GM12878 (cell line): ENCODE results near the gene UHRF1. TPM values are rescaled to one million over a fixed set of nuclear protein-coding genes. Genes with fewer than 3 reads are reported as not detected.
A peak's percentile ranks its signal among the peaks of the same experiment; 100 is the strongest.

Source experiments
- ATAC-seq: fragments of 200-7000 bp; cut with Tn5 transposase; 3 replicates; pipeline ENCODE4 v1.9.1; 2020; ENCODE audit warnings: mild to moderate bottlenecking, moderate library complexity
- BruUV-seq: library from RNA; stranded (reverse); fragments of 400-500 nt; replicated peaks from 2 replicates; lab custom pipeline; 2021; lab: Mats Ljungman, UMichigan
- CTCF ChIA-PET: fragments of 300-600 bp; sonication (Branson Sonifier 250); formaldehyde crosslinking; extraction: SDS; loops from one replicate; lab custom pipeline; 2021; ENCODE audit warnings: inconsistent platforms; lab: Yijun Ruan, JAX
- POLR2A ChIA-PET: fragments of 350-600 bp; formaldehyde crosslinking; extraction: SDS; loops from one replicate; lab custom pipeline; 2021; ENCODE audit warnings: inconsistent platforms; lab: Charles Lee
- RAD21 ChIA-PET: fragments of 300-600 bp; sonication (Branson Sonifier 250); formaldehyde crosslinking; loops from one replicate; lab custom pipeline; 2023; ENCODE audit warnings: antibody characterized with exemption; ENCODE audit not compliant: unreplicated experiment; lab: Charles Lee
- SMC1A ChIA-PET: fragments of 300-600 bp; sonication (Branson Sonifier 250); formaldehyde crosslinking; loops from one replicate; lab custom pipeline; 2023; ENCODE audit not compliant: unreplicated experiment, uncharacterized antibody; lab: Charles Lee
- DNase-seq: peaks from one replicate; pipeline ENCODE4 v3.0.0-alpha.2; 2011; ENCODE audit warnings: low read depth, low spot score
- FAIRE-seq: peaks from 3 replicates; lab custom pipeline; 2011; peaks lifted over from hg19 to GRCh38; lab: Jason Lieb, UNC
- H2AFZ ChIP-seq: 2 replicates; pipeline ENCODE4 v1.6.0; 2011; ENCODE audit warnings: low read depth, low read length, control low read depth; ENCODE audit not compliant: control insufficient read depth
- H3K27ac ChIP-seq: 2 replicates; pipeline ENCODE4 v1.5.1; 2011; ENCODE audit warnings: control low read depth; ENCODE audit not compliant: control insufficient read depth, insufficient read depth
- H3K27me3 ChIP-seq, 2 experiments: replicated peaks in 1 of 2; 2 replicates each; pipeline versions ENCODE4 v1.6.0 to v1.6.1; 2011; ENCODE audit warnings: low read length in 1 of 2; ENCODE audit not compliant: control insufficient read depth in 2 of 2, insufficient read depth in 2 of 2
- H3K36me3 ChIP-seq, 2 experiments: 2 replicates each; pipeline ENCODE4 v1.5.1; 2011; ENCODE audit warnings: low read length in 1 of 2; ENCODE audit not compliant: control insufficient read depth in 2 of 2, insufficient read depth in 2 of 2
- H3K4me1 ChIP-seq: 2 replicates; pipeline ENCODE4 v1.6.1; 2011; ENCODE audit warnings: mild to moderate bottlenecking, low read length, moderate library complexity, mixed read lengths; ENCODE audit not compliant: control insufficient read depth, insufficient read depth
- H3K4me2 ChIP-seq: 2 replicates; pipeline ENCODE4 v1.6.0; 2011; ENCODE audit warnings: control low read depth; ENCODE audit not compliant: control insufficient read depth, insufficient read depth
- H3K4me3 ChIP-seq: fragments of 200-600 bp; sonication (generic); 2 replicates; pipeline ENCODE4 v1.5.1; 2016
- H3K79me2 ChIP-seq: 2 replicates; pipeline ENCODE4 v1.6.0; 2011; ENCODE audit warnings: low read length; ENCODE audit not compliant: control insufficient read depth, insufficient read depth
- H3K9ac ChIP-seq: 2 replicates; pipeline ENCODE4 v1.8.0; 2011; ENCODE audit warnings: low read length, control low read depth, mixed read lengths; ENCODE audit not compliant: control insufficient read depth, insufficient read depth
- H3K9me3 ChIP-seq: replicated peaks from 3 replicates; pipeline ENCODE4 v1.5.1; 2011; ENCODE audit warnings: mild to moderate bottlenecking, low read length; ENCODE audit not compliant: control insufficient read depth, insufficient read depth
- H4K20me1 ChIP-seq: 2 replicates; pipeline ENCODE4 v1.6.0; 2011; ENCODE audit not compliant: control insufficient read depth, insufficient read depth
- CBX3 ChIP-seq: fragments of 200-600 bp; sonication (generic); IDR thresholded peaks from 2 replicates; pipeline ENCODE4 v1.6.1; 2016; ENCODE audit warnings: low read depth, borderline replicate concordance
- MYB ChIP-seq: fragments of 150-350 bp; IDR thresholded peaks from 2 replicates; pipeline ENCODE4 v1.6.1; 2014; ENCODE audit warnings: mild to moderate bottlenecking, low read depth, low read length, borderline replicate concordance
- RCOR1 ChIP-seq: conservative IDR thresholded peaks from 2 replicates; pipeline ENCODE4 v1.6.1; 2012; ENCODE audit warnings: low read depth, low read length, improper control_type of control experiment
- WGBS: methylation state at CpG from one replicate; pipeline ENCODE4 v1.1.6; 2016; ENCODE audit warnings: low lambda C conversion rate; ENCODE audit not compliant: insufficient replicate concordance, insufficient coverage; ENCODE audit errors: missing lambda C conversion rate; 5-methylcytosine and 5-hydroxymethylcytosine counted together
- in situ Hi-C: fragments of 300-500 bp; cut with MboI; formaldehyde crosslinking; loops from 9 replicates; pipeline ENCODE4 v1.14.3; 2018; ENCODE audit warnings: mixed read lengths
- intact Hi-C: fragments of 100-400 bp; cut with micrococcal nuclease; formaldehyde crosslinking; loops from one replicate; pipeline ENCODE4 v1.14.2; 2022; ENCODE audit not compliant: unreplicated experiment
- polyA plus RNA-seq, 11 experiments: library from polyadenylated mRNA; depleted of rRNA in 4 of 11; unstranded in 6 of 11; stranded (reverse) in 5 of 11; fragments of >200 nt; fragmentation: Nextera tagmentation in 4 of 11; fragmentation: Illumina TruSeq in 1 of 11; extraction: Ambion mirVana in 4 of 11; extraction: Trizol in 1 of 11; gene quantifications; 1 replicate in 1 of 11; 2 replicates in 10 of 11; pipeline versions ENCODE4 v1.2.1 to v1.2.3, GENCODE V29; 2011 to 2016; ENCODE audit warnings: inconsistent platforms in 2 of 11, missing spikeins in 2 of 11, low read depth in 1 of 11
- total RNA-seq, 4 experiments: library from RNA; depleted of rRNA in 3 of 4; stranded (reverse); fragments of >200 nt in 3 of 4; fragmentation: Illumina TruSeq in 1 of 4; extraction: Trizol in 1 of 4; gene quantifications; 2 replicates each; pipeline versions ENCODE4 v1.2.1 to v1.2.3, GENCODE V29; 2013 to 2021
- TF ChIP-seq, protein P1 (sequence below): fragments of 450-650 bp; IDR thresholded peaks from 2 replicates; pipeline ENCODE4 v1.6.1; 2014; ENCODE audit warnings: mild to moderate bottlenecking

The UHRF1 gene
- total and polyA plus RNA-seq, 10 of the 15 experiments (the other 5 are each of a cell fraction or from before 2014, with no cell fraction given), result 13.0 to 109 (median 37.7) TPM

DNA sequence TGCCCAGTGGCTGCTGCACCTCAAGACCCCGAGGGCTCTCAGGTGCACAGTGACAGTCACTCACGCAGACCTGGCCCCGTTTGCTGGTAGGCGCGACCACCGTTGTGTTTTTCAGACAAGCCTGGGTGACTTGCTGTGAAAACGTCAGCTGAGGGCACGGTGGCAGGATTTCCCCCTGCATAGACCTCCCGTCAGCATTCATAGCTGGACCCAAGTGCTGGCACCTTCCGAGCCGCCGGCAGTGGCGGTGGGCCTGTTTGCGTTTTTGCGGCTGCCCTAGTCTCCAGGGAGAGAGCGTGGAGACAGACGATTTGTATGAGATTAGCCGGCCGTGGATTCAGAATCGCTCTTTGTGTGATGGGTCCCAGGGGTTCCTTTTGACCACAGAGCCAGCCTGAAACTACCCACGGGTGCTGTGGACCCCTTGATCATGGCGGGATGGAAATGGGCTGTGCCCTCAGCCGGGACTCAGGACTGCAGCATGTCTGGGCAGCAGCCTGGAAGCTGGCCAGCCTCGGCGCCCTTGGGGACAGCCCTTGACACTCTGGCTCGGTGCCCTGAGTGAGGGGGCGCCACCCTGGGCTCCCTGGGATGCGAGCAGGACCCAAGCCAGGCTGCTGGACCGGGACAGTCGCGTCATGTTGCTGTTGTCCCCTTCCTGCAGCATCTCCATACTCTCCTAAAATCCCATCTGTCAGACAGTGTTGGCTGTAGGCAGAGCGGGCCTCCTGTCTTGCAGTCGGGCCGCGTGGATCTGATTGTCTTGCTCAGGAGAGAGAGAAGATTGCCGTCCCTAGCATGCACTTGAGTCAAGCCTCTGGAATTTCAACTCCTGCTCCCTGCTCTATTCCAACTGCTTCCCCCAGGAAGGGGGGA is 68.2 kb downstream of the UHRF1 start:
- SMC1A ChIA-PET, result no interaction called here
- CTCF ChIA-PET, result no interaction called here
- no TSS peak for BruUV-seq
- intact Hi-C loops (no loop called here), in situ Hi-C loops (no loop called here)
- Histone ChIP-seq H3K27ac (no peak overlapping the region), H3K36me3 (peaks cover 2 to 4% of the 10 kb centered on the region in 2 experiments; a peak in 2 of 4 replicates), H3K9ac (no peak overlapping the region; the same call in 1 of the 2 replicates), H3K27me3 (no peaks in the 10 kb centered on the region), H4K20me1 (peaks cover 3% of the 10 kb centered on the region; the same call in 1 of the 2 replicates), H3K4me3 (no peak overlapping the region), H3K4me1 (peaks cover 8% of the 10 kb centered on the region), H2AFZ (no peak overlapping the region), H3K79me2 (peaks cover 62% of the 10 kb centered on the region), H3K4me2 (0 out of 2 replicates have a peak overlapping the region, but pooled peaks have one; percentile 18), H3K9me3 (no peaks in the 10 kb centered on the region)
- RAD21 ChIA-PET, result no interaction called here
- DNase-seq (no peak), FAIRE-seq (no peak), ATAC-seq (no peak)
- 49% methylated on average over 31 of the region's 36 CpGs for WGBS
- TF ChIP-seq RCOR1, result no peak
- TF ChIP-seq MYB, result no peak
- TF ChIP-seq CBX3, result no peak
- TF ChIP-seq, protein P1, sequence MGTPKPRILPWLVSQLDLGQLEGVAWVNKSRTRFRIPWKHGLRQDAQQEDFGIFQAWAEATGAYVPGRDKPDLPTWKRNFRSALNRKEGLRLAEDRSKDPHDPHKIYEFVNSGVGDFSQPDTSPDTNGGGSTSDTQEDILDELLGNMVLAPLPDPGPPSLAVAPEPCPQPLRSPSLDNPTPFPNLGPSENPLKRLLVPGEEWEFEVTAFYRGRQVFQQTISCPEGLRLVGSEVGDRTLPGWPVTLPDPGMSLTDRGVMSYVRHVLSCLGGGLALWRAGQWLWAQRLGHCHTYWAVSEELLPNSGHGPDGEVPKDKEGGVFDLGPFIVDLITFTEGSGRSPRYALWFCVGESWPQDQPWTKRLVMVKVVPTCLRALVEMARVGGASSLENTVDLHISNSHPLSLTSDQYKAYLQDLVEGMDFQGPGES, result no peak
- POLR2A ChIA-PET, result no interaction called here
